Dedifferentiated amniotic fluid mesenchymal stem cell (primary cell): ENCODE measurements around the gene ARFGAP3.

Experiments
- DNase-seq: peaks from one replicate; pipeline ENCODE4 v3.0.0-alpha.2; 2016; ENCODE audit errors: extremely low spot score

ARFGAP3 gene

DNA sequence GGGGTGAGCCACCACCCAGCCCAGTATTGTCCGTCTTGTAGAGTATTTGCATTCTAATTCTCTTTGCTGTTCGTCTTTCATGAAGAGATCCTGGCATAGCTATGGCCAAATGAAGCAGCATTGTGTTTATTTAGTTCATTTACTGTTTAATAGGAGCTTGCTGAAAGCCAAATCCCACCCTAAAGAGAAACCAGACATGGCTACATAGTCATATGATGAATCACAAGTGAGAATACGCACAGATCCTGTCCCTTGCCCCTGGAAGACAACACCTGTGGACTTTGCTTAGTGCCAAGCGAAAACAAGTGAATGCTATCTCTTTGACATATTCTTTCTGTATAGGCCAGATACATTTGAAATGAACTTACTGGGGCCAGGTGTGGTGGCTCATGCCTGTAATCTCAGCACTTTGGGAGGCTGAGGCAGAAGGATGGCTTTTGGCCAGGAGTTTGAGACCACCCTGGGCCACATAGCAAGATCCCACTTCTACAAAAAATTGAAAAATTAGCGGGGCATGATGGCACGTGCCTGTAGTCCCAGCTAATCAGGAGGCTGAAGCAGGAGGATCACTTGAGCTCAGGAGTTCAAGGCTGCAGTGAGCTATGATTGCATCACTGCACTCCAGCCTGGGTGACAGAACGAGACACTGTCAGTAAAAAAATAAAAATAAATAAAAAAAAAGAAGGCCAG lies 5.1 kb upstream of the ARFGAP3 start:
- no peak for DNase-seq

DNA sequence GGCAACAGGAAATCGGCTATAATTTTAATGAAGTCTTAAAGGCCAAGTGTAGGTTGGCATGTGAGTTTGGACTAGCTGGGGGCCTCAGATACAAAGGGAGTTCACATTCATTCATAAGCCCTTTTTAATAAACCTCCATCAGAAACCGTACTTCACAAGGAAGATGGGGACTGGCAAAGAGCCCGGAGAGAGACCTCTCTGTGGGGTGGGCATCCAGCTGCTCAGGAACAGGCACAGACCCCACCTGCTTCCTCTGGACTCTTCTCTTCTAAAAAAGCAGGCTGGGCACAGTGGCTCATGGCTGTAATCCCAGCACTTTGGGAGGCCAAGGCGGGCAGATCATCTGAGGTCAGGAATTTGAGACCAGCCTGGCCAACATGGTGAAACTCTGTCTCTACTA lies 3.9 kb upstream of the ARFGAP3 start:
- DNase-seq: no peak

DNA sequence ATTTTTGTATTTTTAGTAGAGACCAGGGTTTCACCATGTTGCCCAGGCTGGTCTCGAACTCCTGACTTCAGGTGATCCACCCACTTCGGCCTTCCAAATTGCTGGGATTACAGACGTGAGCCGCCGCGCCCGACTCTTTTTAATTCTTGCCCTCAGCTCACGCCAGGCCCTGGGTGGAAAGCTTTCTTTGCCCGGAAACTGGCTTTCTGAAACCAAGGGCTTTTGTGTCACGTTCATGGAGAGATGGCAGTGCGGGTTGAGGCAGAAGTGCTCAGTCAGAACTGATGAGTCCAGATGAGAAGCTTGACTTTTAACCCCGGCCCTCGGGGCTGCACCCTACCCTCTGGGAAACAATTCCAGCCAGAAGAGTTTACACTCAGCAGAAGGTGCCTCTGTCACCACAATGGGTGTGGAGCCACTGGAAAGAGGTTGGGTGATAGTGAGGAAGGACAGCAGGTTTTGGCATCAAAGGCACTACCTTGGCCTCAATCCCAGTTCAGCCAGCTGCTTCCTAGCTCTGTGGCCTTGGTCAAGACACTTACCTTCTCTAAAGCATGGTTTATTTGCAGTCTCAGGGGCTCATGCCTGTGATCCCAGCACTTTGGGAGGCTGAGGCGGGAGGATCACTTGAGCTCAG lies 890 bp upstream of the ARFGAP3 start:
- DNase-seq: no peak

DNA sequence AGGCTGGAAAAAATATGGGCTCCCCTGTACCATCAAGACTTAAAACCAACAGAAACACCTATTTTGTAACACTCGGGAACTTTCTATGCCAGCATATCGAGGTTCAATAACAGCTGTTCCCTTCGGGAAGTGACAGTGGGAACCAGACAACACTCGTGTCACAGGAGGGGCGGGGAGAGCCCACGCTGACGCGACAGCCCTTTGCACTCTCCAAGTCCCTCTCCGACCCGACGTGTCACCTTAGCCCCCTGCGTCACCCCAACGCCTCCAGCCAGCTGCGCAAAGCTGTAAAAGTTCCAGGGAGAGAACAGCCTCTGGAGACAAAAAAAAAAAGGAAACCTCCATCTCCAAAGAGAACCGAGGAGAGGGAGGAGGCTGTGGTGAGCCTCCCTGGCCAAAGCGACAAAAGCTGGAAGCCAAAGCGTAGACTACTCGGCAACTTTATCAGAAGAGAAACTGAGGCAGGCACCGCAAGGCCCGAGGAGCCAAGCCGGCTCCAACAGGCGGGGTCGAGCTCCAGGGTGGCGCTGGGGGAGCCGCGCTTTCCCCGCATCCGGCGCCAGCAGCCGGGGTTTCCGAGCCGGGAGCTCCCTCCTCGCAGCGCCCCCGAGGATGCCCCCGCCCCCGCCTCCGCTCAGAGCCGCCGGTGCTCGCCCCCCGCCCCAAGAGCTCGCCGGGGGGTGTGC lies 751 bp downstream of the ARFGAP3 start:
- peak; percentile 29 for DNase-seq

DNA sequence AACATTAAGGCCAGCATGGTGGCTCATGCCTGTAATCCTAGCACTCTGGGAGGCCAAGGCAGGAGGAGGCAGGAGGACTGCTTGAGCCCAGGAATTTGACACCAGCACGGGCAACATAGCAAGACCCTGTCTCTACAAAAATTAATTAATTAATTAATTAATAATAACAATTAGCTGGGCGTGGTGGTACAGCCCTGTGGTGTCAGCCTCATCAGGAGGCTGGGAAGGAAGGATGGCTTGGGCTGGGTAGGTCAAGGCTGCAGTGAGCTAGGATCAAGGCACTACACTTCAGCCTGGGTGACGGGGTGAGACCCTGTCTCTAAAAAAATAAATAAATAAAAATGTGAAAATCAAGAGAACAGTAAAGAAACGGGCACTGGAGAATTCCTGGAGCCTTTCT lies 1.4 kb downstream of the ARFGAP3 start:
- DNase-seq: no peak

DNA sequence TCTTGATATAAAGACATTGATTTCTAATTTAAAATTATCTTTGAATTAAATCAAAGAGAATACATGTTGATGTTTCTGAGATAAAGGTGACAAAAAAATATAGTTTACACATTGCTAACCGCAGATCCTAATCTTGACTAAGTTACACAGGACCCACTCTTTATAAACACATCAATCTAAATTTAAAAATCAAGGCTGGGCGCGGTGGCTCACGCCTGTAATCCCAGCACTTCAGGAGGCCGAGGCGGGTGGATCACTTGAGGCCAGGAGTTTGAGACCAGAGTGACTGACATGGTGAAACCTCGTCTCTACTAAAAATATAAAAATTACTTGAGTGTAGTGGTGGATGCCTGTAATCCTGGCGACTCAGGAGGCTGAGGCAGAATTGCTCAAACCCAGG lies 1.9 kb downstream of the ARFGAP3 start:
- DNase-seq: no peak

DNA sequence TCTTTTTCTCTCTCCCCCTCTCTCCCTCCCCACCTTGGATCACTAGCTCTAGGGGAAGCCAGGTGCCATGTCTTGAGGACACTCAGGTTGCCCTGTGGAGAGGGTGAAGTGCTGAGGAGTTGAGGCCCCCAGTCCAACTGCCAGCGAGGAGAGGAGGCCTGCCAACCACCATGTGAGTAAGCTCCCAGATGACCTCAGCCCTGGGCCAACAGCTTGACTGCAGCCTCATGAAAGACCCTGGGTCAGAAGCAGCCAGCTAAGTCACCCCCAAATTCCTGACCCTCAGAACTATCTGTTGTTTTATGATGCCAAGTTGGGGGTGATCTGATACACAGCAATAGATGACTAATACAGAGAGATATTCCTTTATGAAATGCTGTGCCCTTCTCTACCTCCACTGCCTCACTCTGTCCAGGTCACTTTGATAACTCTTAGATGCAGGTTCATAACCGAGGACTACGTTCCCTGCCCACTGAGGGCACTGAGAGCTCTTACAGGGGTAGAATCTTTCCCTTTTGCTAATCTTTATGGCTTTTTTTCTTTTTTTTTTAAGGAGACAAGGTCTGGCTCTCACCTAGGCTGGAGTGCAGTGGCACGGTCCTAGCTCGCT lies 8.0 kb downstream of the ARFGAP3 start:
- DNase-seq: no peak

DNA sequence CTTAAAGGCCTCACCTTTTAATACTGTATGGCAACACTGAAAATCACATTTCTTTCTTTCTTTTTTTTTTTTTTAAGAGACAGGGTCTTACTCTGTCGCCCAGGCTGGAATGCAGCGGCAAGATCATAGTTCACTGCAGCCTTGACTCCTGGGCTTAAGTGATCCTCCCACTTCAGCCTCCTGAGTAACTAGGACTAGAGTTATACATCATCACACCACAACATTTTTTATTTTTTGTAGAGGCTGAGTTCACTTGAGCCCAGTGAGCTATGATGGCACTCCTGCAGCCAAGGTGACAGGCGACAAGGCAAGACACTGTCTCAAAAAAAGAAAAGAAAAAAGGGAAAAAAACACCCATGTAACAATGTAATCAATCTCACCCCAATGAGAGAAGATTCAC lies 10.0 kb downstream of the ARFGAP3 start:
- DNase-seq: no peak

DNA sequence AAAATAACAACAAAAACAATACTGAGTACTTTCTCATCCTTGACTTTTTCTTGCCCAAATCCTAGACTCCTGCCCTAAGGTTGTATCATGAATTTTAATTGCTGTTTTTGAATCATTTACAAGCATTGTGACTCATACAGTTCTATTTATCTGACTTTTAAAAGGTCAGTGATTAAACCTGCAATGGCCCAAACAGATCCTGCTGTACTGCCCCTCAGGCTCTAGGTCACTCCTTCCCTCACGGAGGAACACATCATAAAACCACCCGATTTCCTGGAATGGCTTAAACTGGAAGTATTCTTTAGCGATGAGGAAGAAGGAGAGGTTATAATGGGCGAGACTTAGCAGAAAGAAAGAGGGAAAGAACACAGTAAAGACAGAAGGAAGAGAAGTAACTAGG lies 12.3 kb downstream of the ARFGAP3 start:
- no peak for DNase-seq

DNA sequence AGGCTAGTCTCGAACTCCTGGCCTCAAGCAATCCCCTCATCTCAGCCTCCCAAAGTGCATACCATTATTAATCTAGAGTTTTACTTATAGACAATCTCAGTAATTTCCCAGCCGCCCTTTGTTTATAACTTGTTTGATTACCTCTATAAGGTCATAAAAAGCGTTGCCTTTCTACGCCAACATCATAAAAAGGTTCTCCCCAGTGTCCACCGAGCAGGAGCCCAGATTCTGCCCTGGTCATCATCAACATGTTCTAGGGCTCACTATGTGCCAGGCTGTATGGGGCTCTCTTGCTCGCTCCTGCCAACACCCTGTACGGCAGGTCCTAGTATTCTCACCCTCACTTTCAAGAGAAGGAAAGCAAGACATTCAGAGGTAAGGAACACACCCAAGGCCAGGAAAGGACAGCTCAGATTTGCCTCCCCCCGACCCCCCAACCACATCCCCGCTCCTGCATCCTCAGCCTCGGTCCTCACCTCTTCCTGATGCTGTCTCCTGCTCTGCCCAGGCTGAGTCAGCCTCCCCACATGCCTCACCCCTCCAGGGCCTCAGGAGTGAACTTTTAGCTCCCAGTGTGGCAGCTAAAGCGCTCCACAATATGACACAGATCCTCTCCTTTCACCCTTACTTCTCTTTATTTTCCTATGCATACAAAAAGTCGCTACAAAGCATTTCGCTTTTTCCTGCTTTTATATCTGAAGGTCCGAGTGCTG lies 14.3 kb downstream of the ARFGAP3 start:
- DNase-seq: no peak

DNA sequence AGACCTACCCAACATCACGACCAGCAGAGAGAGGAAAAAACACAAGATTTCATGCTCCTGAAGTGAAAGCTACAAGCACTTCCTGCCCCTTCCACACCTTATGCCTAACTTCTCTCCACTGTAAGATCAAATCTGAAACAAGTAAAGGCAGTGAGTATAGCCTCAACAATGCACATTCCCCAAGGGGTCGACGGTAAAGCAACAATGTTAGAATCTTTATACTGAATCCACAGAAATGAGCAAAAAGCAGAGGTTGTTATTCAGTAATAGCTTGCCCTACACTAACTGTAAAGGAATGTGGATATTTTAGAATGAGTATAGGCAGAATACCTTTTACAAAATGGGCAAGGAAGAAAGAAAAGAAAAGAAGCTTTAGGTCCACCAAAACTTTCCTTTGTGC lies 15.6 kb downstream of the ARFGAP3 start:
- no peak for DNase-seq

DNA sequence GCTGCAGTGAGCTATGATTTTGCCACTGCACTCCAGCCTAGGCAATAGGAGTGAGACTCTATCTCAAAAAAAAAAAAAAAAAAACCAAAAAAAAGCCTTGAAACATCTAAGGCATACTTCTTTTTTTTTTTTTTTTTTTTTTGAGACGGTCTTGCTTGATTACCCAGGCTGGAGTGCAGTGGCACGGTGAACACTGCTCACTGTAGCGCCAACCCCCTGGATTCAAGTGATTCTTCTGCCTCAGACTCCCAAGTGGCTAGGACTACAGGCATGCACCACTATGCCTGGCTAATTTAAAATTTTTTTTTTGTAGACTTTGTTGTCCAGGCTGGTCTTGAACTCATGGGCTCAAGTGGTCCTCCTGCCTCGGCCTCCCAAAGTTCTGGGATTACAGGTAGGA lies 19.5 kb downstream of the ARFGAP3 start:
- no peak for DNase-seq

DNA sequence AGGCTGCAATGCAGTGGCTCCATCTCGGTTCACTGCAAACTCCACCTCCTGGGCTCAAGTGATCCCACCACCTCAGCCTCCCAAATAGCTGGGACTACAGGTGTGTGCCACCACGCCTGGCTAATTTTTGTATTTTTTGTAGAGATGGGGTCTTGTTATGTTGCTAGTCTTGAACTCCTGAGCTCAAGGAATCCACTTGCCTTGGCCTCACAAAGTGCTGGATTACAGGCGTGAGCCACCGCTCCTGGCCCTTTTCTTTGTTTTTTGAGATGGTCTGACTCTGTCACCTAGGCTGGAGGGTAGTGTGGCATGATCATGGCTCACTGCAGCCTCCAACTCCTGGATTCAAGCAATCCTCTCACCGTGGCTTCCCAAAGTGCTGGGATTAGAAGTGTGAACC lies 21.0 kb downstream of the ARFGAP3 start:
- no peak for DNase-seq

DNA sequence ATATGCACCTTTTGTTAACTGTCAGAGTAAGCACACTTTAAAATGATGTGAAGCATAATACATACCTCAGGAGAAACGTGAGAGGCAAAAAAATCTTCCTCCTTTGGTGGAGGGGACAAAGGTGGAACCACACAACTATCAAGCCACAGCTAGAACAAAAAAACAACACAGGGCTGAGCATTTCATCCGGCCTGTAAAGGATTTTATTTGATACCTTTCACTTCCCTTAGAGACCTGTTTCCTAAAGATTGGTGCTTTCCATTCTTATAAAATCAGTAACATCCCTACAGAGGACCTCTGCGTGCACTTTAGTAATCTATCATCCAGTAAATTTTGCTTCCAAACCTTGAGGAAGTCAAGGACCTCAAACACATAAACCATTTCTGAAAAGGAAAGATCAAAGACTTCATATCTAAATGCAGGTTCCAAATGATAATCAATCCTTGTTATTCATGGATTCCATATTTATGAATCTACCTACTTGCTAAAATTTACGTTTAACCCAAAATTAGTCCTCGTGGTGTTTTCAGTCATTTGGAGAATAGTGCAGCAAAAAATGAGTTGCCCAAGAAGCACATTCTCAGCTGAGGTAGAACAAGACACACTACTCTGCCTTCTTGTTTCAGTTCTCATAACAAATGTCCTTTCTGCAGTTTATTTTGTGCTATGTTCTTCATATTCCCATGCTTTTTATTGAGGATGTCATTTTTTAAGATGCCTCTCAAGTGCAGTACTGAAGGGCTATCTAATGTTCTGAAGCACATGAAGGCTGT lies 22.7 kb downstream of the ARFGAP3 start:
- no peak for DNase-seq

DNA sequence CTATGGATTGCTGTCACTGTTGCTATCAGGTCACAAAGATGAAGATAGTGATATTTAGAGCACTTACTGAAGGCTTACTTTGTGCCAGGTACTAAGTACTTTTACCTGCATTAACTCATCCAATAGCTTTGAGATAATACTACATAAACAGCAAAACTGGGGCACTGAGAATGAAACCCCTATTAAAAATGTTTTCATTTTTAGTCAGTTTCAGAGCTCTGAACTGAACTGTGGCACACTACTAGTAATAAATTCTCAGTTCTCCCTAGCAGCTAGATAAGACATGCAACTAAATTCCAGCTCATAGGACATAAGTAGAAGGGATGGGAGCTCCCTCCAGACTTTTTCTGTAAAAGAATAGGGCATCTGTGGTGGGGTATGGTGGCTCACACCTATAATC lies 24.0 kb downstream of the ARFGAP3 start:
- DNase-seq: no peak

DNA sequence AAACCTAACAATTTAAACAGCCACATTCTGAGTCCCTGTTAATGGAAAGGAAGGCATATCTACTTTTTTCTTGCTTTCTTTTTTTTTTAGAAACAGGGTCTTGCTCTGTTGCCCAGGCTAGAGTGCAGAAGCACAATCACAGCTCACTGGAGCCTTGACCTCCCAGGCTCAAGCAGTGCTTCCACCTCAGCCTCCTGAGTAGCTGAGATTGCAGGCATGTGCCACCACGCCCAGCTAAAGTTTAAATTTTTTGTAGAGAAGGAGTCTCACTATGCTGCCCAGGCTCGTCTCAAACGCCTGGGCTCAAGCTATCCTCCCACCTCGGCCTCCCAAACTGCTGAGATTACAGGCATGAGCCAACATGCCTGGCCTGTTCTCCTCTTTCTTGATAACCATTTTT lies 25.4 kb downstream of the ARFGAP3 start:
- no peak for DNase-seq

DNA sequence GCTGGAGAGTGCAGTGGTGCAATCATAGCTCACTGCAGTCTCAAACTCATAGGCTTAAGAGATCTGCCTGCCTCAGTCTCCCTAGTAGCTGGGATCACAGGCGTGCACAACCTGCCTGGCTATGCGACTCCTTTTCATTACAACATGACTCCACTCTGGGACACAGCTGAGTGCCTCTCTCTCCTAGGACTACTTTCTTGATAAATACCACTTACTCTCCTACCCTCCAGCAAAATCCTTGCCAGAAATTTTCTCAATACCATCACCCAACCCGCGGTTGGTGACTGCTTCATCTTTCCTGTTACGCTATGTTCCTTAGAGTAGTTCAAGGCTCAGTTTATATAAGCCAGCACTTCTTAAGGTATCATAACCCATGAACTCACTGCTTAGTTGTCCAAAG lies 26.9 kb downstream of the ARFGAP3 start:
- DNase-seq: no peak

DNA sequence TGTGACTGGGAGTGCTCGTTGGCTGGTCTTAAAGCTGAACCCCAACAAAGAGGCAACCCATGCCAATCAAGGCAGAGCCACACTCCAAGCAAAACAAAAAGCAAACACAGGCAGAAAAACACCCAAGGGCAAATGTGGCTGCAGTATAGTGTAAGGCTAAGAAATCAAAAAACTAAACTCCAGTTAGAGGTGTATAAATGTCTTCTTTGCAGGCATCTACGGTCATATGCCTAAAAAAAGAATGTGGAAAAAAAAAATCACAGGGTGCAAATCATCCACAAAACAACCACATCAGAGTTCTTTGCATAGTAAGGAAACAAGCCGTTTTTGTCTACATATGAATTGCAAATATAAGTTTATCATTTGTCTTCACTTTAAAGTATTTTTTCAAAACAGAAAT lies 27.8 kb downstream of the ARFGAP3 start:
- DNase-seq: no peak

DNA sequence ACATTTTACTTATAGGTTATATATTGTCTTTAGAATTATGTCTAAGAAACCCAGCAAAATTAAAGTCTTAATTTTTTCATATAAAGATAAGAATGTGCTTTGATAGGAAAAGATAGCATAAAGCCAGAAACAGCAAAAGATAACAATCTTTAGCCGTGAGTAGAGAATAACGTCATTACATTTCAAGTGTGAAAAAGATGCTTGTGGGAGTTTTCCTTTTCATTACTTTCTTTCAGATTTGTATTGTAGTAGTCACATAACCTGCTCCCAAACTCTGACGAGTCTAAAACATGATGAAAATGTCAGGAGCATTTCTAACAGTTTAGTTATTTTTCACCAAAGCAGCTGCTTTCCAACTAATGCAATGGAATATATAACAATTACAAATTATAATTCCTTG lies 31.3 kb downstream of the ARFGAP3 start:
- no peak for DNase-seq

DNA sequence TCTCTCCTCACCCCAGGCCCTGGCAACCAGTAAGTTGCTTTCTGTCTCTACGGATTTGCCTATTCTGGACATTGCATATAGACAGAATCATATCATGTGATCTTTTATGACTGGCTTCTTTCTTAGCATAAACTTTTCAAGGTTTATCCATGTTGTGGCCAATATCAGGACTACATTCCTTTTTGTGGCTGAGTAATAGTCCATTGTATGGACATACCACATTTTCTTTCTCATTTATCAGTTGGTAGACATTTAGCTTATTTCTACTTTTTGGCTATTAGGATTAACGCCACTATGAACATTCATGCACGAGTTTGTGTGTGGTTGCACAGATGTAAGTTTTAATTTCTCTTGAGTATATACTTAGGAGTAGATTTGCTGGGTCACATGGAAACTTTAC lies 35.7 kb downstream of the ARFGAP3 start:
- no peak for DNase-seq

DNA sequence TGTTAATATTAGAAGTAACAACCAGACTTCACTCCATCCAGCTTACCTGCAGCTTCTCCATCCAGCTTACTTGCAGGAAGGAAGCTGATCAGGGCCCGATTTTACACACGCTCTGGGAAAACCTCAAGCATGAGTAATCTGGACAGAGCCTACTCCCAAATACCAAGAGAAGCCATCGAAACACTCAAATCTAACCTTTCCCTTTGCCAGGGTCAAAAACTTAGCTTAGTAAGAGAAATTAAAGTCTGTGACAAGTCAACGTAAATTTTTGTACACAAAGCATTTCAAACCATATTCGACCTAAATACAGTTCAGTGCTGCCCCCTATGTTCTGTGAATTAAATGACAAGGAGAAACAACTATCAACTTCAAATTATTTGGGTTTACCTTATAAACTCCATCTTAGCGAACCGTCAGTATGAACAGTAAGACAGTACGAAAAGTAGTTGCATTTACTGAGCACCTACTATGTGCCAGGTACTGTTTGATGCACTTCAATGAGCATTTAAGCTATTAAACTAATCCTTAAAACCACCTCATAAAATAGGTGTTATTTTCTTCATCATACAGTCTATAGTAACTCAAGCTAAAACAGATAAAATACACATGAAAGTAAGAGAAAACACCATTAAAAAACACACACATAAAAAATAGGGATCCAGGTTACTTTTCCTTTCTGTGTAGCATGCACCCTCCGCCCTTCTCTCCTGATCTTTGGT lies 36.9 kb downstream of the ARFGAP3 start:
- peak; percentile 74 for DNase-seq
